GM21737 (cell line): ENCODE results near the gene ZNF778.

ENCODE experiments used
- ATAC-seq: cut with Tn5 transposase; IDR thresholded peaks from one replicate; pipeline ENCODE4 v1.9.1; 2021; ENCODE audit warnings: mild to moderate bottlenecking, moderate library complexity; ENCODE audit not compliant: unreplicated experiment

The ZNF778 gene

GRCh38 chr16:89217388-89218191 lies at the start of gene ZNF778:
Gene ZNF778, plus strand, starts transcription at chr16:89217703. Its CDS starts 3,425 bp downstream, at chr16:89221128.
- ATAC-seq, result peak; percentile 76

- no peak for ATAC-seq
Observed at GRCh38 chr16:89168381-89169189, 48.9 kb upstream of the ZNF778 start.

DNA sequence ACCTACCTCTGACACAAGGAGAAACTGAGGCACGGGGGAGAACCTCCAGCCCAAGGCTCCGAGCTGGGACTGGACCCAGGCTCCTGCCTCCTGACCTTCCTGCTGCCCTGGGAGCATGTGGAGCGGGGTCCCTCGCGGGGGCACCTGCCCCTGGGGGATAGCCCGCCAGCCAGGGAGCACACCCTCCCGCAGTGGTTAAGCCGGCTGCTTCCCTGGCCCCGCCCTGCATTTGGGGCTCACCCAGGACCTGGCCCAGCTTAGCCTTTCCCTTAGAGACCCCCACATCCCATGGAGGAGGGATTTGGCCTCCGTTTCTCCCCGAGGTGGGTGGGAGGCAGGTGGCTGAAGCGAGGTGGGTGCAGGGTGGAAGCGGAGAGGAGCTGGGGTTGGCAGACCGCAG lies 47.7 kb upstream of the ZNF778 start:
- ATAC-seq, result no peak

DNA sequence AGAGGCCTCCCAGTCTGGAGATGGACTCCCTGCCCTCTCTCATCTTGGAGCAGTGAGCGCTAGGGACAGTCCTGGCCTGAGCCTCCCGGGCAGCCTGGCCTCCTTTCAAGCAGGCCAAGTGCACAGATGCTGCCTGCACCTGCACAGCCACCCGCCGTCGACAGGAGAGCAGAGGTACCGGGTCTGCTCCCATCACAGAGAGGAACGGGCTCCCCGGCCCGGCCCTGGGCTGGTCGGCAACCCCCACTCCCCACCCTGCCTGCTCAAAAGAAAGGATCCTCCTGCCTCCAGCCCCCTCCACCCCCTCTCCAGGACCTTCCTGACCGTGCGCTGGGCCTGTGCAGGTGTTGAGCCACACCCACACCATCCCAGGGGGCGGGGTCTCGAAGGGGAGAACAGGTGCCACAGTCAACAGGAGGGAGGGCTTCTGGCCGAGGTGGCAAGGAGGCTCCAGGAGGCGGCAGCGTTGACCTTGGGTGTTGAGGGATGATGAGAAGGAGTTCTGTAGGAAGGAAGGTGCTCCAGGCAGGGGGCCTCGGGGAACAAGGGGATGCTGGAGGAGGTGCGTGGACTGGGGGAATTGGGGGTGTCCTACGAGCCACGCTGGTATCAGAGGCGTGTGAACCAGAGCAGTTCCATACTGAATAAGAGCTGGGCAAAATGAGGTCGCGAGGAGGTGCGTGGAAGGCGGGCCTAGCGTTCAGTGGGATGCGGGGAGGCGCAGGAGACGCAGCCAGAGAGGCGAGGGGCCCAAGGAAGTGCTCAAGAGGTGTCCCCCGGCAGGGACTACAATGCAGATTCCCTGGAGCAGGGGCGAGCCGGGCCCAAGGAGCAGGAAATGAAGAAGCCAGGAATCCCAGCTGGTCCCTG lies 46.9 kb upstream of the ZNF778 start:
- ATAC-seq, result no peak

GRCh38 chr16:89171216-89172170 lies 46.0 kb upstream of the ZNF778 start, which contains the start of gene CDH15:
Gene CDH15, plus strand, starts transcription at chr16:89171748. Its CDS starts 84 bp downstream, at chr16:89171832.
- peak; percentile 76 for ATAC-seq

DNA sequence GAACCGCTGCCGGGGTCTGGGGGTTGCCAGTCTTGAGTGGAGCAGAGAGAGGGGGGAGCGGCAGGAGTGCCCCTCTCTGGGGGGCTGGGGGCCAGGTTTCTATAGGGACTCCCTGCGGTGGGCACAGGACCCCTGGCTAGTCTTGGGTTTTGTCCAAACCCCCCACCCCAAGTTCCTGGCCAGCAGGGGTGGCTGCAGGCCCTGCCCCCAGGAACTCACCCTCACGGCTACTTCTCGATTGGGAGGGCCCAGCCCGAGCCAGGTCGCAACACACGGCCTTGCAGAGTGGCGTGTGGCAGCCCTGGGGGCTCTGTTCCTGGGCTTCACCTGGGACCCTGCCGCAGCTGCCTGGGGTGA lies 45.4 kb upstream of the ZNF778 start:
- no peak for ATAC-seq

DNA sequence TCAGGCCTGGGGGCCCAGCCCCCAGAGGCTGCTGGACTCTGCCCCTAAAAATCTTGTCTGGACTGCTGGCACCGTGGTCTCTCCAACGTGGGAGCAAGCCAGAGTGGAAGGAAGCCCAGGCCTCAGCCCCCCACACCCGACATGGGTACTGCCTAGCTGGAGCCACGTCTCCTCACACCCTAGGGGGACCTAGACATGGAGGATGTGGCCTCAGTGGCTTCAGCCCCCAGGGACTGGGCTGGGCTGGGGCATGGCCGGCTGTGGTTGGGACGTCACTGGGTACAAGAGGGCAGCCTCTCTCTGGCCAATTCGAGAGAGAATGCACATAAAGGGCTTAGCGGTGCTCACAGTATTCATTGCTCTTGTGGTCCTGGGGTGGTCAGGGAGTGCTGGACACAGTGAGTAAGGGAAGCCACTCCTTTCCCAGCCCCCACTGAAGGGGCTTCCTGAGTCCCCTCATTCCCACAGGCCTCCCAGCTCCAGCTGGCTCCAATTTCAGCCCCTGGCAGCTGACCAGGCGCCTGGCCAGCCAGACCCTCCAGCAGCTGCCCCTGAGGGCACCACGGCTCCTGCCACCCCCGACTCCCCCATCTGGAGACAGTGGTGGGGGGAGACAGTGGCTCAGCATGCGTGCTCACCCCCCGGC lies 44.9 kb upstream of the ZNF778 start:
- no peak for ATAC-seq

DNA sequence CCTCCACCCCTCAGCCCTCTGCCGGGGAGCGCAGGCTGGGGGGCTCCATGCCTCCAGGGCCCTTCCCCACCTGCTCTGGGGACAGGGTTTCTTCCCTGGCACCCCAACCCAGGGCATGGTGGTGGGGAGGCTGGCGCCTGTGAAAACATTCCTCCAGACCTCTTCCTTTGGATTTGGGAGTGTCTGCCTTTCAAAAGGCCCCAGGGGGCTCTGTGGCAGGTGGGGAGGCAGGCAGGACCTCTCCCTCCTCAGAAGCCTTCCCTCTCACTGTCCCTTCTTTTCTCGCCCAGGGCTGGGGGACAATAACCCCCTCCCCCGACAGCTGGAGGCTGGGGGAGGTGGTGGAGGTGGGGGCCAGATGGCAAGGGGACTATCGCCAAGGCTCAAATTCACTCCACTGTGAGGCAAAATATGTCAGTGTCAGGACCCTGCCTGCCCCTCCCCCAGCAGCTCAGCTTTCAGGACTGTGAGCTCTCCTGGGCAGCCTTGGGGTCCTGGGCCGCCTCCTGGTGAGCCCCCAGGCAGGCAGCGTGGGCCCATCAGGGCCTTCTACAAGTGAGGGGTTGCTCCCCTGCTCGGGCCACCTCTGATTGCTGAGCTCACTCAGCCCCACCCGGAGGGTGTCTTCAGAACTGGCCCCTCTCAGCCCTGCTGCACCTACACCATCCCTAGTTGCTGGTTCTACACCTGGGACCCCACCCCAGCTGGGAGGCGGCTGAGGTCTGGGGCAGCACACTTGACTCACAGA lies 44.2 kb upstream of the ZNF778 start:
- ATAC-seq, result no peak

DNA sequence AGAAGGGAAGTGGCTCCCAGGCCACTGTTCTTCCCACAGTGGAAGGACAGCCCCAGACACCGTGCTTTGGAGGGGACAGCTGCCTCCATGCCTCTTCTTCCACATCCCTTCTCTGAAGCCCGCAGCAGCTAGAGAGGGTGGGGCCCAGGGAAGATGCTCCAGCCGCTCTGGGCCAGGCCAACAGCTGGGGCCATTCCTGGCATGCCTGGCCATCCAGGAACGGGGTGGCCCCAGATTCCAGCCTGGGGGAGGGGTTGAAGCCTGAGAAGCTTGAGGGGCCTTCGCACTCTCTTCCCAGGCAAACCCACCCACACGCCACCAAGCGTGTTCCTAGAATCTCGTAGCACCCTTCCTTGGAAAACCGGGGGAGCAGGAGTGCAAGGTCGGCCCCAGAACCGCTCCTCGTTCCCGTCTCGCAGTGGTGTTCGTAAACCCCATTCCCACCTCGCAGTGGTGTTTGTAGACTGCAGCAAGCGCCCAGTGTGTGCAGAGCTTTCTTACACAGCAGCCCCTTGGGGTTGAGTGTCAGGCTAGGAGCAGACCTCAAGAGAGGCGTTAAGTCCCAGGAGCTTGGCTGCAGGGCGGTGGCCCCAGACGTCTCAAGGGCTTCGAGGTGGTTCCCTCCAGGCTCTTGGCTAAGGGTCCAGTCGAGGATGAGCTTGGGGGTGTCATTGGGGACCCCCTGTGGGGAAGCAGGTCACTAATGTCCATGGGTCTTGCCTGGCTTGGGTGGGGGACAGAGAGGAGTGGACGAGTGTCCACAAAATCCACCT lies 43.3 kb upstream of the ZNF778 start:
- ATAC-seq, result no peak

DNA sequence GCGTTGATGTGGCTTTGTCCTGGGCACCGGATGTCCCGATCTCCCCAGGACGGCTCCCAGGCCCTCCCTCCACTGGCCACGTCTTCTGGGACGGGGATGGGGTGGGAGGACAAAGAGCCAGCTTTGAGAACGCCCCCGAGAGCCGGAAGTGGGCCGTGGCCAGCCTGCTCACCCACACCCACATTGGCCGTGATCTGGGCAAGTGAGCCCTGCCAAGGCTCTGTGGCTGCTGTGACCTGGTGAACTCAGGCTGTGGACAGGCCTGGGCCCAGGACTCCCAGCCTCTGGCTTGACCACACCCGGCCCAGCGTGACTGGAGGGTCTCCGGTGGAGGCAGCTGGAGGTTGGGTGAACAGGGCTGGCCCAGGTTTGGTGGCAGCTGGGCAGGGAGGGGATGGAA lies 42.6 kb upstream of the ZNF778 start:
- no peak for ATAC-seq

DNA sequence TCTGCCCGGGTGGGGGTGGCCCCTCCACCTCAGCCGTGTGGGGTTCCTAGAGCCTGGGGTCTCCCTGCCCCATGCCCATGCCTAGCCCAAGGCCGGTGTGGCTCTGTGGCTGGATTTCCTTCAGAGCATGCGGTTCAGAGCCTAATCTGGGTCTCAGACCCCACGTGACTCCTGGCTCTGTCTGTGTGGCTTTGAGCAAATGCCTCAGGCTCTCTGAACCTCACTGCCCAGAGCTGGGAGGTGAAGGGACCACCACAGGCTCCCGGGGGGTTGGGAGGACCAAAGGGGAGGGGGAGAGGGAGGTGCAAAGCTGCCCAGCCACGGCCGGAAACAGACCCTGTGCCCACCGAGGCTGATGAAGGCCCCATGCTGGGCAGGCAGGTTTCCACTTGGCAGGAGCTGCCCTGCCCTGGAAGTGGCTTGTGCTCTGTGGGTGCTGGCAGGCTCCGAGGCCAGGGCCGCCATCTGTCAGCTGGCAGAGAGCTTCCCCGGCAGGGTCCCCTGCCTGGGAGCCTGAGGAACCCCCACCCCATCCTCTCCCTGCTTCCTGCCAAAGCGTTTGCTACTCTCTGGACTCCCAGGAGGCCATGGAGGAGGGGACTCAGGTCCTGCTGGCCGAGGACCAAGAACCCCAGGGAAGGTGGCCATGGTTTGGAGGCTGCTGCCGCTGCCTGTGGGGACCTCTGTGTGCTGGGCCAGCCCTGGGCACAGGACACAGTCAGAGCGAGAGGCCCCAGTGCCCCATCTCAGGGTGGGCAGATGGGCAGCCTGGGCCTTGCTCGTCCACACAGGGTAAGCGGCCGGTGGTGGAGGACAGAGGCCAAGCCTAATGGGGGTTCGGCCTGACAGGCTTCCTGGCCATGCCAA lies 42.0 kb upstream of the ZNF778 start:
- ATAC-seq, result no peak

- no peak for ATAC-seq
Observed at GRCh38 chr16:89176147-89176690, 41.3 kb upstream of the ZNF778 start.

DNA sequence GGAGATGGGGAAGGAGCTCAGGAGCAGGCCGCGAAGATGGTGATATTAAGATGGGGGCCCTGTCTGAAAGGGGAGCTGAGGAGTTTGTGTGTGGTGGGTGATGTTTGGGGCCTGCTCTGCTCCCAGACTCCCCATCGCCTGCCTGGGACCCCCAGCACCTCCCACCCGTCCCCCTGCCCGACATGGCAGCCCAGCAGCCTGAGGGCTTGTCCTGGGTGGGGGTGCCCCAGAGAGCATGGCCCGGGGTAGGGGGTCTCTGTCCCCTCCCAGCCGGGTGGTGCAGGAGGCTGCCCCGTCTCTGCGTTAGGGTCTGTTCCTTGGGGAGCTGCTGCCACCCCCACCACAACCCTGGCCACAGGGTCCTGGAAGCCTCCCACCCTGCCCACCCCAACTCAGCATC lies 40.8 kb upstream of the ZNF778 start:
- ATAC-seq, result no peak

- no peak for ATAC-seq
Observed at GRCh38 chr16:89177501-89177900, 40.0 kb upstream of the ZNF778 start.

- ATAC-seq, result no peak
Observed at GRCh38 chr16:89178453-89179147, 38.9 kb upstream of the ZNF778 start.

DNA sequence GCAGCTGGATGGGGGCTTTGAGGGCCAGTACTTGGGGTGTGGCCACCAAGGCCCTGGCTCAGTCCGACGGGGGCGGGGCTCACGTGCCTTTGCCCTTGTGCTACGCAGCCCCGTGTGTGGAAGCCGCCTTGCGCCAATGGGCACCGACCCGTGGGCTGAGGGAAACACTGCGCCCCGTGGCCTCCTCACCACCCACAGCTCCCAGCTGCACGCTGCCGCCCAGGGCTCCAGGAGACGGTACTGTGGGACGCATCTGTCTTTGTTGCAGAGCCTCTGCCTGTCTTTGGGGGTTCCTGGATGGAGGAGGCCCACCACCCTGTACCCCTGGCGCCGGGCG lies 38.4 kb upstream of the ZNF778 start:
- no peak for ATAC-seq
